ENCODE results near the gene GNAS-AS1.
"Not testable (repeated sequence)": the region's sequence is repeated elsewhere in the genome, so short reads cannot be mapped to it uniquely, and the experiment has no call there.

The GNAS-AS1 gene

DNA sequence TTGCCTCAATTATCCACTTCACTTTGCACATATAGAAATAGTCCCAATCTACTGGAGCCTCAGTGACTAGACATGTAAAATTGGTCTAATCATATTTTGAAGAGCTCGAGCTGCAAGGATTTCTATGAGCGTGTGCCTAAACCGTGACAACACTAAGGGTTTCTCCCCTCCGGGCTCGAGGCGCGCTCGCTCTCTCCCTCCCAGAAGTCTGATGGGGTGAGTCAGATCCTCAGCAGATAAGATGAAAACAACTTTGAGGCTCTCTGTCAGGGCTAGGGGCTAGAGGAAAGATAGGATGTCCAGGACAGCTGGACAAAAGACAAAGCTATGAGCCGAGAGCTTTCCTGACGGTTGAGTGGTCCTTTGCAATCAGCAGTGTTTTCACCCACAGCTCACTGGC is 16.8 kb downstream of the GNAS-AS1 start:
- DNase-seq: no peak

DNA sequence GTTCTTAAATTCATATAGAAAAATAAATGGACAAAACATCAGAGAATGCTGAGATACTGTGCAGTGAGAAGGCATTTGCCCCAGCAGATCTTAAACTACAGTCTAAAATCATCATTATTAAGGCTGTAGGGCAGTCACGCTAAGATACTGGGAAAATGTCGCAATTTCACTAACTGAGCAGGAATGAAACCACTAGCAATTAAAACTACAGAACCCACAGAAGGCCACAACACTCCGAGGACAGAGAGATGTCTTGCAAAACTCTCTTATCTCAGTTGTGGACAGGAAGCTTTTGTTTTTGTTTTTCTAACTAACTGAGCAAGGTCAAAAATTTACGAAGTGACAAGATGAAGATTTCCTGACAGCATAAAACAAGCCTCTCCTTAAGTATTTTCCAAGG is 18.2 kb downstream of the GNAS-AS1 start:
- no peak for DNase-seq

DNA sequence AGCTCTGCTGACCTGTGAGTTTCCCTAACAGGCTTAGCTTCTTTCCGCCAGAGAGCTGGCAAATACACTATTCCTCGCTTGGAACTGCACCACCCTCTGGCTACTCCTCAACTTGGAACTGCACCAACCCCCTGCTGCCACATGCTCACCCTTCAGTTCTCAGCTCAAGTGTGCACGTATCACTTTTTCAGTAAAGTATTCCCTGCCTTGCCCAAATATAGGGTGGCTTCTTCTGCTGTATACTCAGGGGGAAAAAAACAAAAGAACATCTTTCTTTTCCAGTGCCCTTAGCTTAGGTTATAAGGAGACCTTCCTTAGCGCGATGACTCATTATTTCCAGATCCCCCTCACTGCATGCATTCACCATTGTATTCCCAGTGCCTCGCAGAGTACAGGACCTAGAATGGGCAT is 21.2 kb downstream of the GNAS-AS1 start:
- no peak for DNase-seq

DNA sequence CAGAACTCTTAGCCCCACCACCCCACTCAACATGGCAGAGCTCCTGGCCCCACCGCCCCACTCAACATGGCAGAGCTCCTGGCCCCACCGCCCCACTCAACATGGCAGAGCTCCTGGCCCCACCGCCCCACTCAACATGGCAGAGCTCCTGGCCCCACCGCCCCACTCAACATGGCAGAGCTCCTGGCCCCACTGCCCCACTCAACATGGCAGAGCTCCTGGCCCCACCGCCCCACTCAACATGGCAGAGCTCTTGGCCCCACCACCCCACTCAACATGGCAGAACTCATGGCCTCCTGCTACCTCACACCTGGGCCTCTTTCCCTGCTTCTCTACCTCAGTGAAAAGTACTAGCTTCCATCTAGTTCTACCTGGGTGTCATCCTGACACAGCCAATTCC is 21.9 kb downstream of the GNAS-AS1 start:
- DNase-seq: not testable (repeated sequence)

DNA sequence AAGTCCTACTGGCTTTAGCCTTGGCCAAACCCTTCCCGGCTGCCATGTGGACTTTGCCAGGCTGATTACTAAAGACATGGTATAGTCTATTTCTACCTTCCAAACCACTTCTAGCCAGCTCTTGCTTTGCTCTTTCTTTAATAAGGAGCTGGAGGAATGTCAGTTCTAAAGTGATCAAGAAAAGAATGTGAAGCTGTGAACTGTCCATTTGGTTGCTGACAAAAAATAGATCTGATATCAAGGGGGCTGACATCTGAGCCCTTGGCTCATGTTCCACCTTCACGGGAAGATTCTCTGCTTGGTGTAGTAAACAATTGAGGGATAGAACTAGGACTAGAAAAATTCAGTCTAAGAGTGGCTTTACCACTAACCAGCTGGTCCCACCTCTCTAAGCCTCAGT is 22.6 kb downstream of the GNAS-AS1 start:
- DNase-seq: no peak

DNA sequence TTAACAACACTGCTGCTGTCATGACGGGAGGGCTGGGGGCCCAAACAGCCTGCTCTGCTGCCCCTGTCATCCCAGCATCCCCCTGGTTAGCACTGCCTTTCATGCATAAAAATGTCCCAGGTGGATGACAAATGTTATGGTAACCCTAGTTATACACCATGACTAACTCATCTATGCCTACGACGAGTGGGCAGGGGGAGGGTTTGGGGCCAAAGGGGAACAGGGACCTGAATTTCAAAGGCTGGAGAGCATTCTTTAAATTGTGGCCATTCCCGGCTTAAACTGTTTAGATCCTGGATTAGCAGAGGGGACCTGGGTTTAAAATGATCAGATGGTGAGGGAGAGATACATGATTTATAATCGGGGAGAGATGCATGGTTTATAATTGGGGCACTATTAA is 24.4 kb downstream of the GNAS-AS1 start:
- no peak for DNase-seq

DNA sequence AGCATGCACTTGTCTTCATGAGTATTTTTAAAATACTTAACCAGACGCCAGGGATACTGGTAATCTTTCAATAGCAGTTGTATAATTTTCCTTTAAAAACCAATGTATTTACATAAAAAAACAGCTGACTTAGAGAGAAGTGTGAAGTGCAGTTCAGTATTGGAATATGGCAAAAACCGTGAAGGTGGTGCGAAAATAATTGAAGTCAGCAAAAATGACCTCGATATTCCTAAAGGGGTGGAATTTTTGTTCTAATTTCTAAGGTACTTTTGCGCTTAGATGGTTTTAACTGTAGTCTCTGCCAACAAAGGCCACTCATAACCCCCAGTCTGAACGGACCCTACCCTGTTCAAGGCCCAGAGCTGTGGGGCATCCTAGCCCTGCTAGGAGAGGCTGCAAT is 25.3 kb downstream of the GNAS-AS1 start:
- no peak for DNase-seq

DNA sequence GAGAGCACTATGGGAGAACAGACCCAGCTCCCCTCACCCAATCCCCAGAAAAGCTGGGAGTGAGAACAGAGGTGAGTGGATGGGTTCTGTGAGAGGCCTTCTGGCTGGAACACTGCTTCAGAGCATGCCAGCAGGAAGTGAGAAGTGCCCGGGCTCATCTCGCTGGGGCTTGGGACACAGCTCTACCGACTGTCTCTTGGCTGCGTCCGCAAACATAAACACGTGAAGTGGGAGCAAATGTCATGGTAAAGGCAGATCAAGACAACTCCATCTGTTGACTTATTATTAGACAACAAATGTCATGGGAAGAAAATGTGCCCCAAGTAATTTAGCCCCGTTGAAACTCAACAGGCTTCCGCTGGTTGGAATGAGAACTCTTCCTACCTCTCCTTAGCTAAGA is 25.9 kb downstream of the GNAS-AS1 start:
- no peak for DNase-seq

DNA sequence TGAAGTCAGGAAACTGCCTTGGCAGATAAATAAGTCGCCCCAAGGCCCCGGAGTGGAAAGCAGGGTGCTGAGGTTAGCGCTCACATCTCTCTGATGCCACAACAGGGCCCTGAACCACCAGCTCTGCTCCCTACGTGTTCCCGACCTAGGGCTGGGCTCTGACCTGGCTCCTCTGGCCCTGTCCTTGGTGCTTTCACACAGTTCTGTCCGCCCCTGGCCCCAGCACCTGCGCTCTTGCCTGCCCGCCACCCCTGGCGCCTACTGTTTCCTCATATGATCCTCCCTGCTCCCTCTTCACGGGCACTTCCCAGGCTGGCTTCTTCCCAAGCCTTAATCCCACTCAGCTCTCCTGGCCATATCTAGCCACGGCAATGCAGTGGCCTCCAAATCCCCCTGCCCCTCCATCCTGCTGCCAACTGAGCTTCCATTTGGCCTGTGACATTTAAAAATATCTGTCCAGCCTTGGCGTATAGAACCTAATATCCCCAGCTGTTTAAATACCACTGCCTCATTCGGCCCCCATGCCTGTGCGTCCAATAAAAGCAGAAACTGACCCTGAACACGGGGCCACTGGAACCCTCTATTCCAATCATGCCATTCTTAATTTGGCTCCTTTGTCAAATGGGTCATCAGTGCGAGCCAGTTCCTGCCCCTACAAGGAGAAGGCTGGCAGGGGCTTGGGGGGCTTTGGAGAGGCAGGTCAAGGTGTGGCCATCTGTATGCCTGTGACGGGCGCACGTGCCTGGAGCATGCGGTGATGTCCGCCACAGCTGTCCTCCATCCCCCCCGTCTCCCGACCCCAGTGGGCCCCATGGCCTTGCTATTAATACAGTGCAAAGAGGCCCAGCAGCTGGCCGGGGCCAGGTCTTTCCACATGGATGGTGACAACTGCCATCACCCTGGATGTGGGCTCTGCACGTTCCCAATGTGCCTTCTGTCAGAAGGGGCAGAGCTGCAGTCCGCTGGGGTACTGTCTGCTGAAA is 27.7 kb downstream of the GNAS-AS1 start:
- DNase-seq: no peak

DNA sequence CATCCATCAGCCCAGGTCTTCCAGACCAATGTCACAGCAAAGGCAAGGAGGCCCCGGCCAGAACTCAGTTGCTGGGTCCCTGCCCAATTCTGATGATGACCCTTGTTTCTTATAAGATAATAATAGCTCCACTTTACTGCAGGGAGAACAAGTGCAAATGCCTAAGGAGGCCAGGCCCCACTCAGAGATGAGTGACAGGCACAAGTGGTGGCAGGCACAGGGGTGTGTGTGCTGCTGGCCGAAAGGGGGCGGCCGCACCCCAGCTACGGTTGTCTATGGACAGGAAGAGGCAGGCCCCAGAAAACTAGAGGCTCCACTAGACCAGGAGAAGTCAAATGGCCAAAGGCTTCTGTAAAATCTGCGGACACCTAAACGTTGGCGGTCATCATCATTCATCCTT is 28.6 kb downstream of the GNAS-AS1 start:
- no peak for DNase-seq

DNA sequence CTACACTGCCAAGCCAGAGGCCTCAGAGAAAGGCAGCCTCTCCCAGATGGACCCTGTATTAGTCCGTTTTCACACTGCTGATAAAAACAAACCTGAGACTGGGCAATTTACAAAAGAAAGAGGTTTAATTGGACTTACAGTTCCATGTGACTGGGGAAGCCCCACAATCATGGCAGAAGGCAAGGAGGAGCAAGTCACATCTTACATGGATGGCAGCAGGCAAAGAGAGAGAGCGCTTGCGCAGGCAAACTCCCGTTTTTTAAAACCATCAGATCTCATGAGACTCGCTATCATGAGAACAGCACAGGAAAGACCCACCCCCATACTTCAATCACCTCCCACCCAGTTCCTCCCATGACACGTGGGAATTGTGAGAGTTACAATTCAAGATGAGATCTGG is 30.2 kb downstream of the GNAS-AS1 start:
- DNase-seq: not testable (repeated sequence)

DNA sequence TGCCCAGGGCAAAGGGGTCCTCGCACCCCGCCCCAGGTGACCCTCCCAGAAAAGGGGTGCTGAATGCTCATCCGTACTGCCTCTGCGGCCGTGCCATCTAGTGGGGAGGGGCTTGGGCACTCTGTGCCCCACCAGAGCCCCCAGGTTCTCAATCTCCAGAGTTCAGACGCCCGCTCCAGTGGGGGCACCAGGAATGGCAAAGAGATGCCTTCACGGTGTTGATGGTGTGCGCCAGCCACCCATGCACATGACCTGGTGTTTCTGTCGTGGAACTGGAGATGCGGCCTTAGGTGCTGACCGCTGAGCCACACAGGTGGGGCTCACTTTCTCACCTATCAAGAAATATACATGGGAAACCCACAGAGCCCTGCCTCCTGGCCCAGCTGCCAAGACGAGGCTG is 30.8 kb downstream of the GNAS-AS1 start:
- no peak for DNase-seq

DNA sequence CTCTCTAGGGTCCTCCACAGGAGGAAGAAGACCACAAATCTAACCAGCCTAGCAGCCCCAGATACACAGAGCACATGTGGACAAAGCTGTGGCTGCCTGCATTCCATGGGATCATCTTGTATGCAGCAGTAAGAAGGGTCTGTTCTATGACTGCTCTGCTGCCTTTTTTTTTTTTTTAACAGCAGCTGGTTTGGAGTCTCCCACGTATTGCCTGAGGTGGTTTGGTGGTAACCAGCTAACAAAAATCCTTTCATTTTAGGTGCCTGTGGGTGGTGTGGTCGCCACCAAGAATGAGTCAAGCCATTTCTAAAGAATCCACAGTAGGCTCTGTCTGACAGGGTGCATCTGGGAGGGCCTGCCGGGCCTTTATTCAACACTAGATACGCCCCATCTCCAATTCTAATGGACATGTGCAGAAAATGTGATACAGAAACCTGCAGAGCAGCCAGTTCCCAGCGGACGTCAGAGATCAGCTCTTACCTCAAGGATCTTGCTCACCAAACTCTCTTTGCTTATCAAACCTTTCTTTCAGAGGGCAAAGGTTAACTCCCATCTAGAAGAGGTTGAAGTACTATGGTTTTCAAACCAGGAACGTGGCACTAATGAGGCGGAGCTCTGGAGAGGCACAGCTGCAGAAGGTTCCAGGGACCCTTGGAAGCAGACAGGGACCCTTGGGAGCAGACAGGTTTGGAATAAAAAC is 32.0 kb downstream of the GNAS-AS1 start:
- DNase-seq: no peak

DNA sequence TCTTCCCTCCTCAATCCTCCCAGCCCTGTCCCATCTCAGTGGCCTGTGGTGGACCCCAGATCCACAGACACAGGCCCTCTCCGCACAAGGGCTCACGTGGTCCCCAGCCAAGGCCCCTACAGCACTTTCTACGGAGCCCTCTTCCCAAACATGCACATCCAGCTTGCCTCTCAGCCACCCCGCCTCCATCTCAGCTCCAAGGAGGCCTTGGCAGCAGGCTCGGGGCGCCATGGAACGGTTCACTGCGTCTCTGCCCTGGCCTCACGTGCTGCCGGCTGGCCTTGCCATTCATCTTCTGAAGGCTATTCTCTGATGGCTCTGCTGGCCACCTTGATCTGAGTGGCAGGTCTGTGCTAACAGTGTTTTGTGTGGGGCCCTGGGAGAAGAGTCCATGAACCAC is 33.0 kb downstream of the GNAS-AS1 start:
- no peak for DNase-seq

DNA sequence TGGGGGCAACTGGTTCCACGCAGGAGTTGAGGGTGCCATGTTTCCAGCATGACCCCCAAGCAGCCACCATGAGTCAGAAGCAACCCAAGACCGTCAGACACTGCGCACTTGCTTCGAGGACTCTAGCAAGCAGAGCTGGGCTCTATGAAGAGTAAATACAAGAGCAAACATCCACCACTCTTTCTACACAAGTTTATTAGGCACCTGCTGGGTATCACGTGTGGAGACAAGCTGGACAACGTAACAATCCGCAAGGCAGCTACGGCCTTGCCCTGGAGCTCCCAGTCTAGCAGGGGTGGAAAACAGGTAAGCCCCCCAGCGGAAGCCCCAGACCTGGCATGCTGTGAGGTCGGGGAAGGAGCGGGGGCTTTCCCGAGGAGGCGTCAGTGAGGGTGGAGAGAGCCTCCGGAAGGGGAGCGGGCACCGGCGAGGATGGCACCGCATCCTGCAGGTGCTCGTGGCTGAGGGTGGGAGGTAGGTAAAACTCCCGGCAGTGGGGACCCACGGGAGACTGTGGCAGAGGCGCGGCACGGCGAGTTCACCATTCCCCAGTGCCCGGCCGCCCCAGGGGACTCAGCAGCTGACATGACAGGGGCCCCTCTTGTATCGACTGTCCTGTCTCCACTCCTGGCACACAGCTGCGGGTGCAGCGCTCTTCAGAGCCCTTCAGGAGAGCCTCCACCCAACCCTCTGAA is 33.6 kb downstream of the GNAS-AS1 start:
- no peak for DNase-seq

DNA sequence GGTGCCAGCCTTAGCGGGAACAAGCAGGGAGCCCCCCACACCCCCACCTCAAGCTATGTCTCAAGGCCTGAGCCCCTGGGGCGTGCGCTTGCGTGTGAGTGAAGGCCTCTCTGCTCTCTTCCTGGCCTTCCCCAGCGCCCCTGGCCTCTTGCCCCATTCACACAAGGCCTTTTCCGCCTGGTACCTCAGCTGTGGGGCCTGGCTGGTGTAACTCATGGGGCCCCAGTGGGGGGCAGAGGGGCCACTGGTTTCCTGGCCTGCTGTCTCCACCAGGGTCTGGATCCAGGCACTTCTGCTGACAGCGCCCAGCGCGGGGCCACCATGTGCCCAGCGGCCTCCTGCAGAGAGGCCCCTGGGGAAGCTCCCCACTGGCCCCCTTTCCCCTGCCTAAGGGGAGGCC is 34.7 kb downstream of the GNAS-AS1 start:
- DNase-seq: no peak

DNA sequence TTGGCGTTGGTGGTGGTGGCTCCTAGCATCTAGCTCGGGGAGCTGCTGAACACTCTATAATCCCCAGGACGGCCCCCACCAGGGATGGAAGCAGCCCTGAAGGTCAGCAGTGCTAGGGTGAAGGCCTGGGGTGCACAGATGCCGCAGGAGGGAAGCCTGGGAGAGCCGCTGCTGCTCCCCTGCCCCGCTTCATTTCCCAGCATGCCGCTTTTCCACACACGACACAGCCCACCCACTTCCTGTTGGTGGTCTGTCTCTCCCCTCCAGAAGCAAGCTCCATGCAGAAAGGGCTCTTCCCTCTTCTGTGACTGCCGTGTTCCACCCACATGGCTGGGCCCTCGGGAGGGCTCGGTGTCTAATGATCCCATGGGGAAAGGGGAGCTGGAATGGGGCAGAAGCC is 35.3 kb downstream of the GNAS-AS1 start:
- DNase-seq: no peak

DNA sequence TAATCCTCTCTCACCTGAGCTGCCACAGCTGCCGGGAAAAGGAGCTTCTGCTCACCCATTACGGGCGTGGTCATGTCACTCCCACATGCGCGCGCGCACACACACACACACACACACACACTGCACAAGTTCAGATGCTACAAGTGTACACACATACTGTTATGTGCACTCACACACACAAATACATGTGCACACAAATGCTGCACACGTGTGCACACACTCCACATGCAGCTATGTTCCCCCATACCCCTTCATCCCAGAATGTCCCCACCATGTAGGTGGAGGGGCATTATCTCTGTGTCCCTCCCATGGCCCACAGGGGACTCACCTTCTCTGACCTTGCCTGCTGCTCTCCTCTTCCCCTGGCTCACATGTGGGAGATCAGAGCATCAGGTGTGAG is 37.3 kb downstream of the GNAS-AS1 start:
- no peak for DNase-seq

DNA sequence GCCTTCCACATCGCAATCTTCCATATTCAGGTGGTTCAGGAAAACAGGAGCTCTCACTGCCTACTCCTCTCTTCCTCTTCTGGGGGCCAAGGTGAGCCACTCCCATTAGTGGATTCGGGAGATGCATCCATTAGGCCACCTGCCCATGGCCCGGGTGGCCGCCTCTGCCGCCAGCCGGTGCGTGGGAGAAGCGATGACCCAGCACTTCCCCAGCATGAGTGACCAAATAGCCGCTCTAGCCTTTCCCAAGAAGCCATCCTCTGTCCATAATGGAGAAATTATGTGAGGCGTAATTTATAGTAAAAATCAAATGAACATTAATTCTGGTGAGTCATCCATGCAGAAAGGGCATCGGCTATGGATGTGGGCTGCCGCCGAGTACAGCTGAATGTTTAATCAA is 39.4 kb downstream of the GNAS-AS1 start:
- DNase-seq: no peak

DNA sequence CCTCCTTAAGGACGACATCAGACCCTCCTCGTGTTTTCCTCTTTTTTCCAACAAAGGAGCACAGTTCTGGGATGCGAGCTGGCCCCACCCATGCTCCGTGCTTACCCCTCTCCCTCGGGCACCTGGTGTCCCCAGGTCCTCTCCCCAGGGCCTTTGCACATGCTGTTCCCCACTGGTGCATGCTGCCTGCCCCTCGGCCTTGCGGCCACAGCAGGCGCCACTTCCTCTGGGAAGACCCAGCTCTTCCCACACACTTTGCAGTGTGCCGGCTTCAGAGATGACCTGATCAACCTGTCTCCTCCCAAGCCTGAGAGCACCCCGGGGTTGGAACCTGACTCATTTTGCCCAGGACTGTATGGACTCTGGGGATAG is 39.8 kb downstream of the GNAS-AS1 start:
- no peak for DNase-seq

DNA sequence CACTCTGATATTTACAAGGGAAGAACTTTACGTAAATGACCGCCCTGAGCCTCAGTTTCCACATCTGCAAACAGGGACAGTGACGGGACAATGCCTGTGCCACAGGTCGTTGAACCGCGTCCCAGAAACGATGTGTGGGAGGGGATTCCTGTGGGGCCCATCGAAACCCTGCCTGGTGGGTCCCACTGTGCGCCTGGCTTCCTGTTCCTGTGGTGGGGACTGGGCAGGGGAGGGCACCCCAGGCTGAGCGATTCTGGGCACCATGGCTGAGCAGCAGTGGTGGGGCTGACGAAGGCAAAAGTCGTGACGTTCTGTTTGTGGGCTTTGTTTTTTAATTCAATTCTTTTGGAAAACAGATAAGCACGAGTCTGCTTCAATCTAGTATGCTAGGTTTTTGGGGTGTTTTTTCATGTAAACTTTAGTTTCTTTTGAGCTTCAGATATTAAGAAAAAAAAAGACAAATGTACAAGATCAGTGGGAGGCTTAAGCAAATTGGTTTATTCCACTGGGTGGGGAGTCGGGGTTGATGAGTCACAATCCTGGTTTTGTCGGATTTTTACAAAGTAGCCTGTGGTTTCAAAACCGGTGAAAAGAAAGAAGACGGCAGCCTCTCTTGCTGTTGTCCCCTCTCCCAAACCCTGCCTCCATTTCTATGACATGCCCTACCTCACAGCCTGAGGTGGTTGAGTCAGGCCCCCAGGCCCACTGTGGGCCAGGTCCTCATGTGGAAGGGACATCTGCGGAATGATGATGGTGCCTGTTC is 40.4 kb downstream of the GNAS-AS1 start:
- DNase-seq: no peak

DNA sequence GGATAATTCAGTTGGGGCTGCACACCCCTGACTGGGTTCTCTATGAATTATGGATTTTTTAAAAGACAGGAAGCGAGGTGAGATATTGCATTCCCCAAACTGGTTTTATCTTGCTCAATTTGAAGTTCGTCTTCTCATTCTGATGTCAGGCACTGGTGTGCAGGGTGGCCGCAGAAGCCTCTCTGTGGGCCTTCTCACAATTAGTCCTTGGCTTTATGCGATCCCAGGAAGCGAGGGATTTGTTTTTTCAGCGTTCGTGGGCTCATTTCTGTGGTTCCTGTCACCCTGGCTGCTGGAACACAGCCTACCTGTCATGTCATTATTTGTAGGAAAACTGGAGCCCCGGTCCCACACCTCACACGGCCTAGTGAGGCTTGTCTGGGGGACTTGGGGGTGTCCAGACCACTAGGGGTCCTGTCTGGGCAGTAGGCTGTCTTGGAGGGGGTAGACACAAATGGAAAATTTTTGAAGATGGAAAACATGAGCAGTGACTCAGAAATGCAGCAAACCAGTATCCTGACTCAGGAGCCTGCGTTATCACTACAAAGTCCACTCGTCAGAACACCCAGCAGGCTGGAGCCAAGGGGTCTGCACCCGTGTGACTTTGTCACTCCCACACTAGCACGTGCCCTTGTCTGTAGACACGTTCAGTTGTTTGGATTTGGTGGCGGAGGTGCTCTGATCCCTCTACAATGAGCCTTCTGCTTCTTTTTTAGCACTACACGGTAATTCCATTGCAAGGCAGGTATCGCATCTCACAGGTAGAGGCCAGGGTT is 42.2 kb downstream of the GNAS-AS1 start:
- no peak for DNase-seq
